ENCODE data around the gene SMIM27.

SMIM27 gene

GRCh38 chr9:32533336-32533735 is 18.8 kb upstream of the SMIM27 start:
- Histone ChIP-seq H2AK5ac (ENCODE audit: low read length, severe bottlenecking) (no peak overlapping the region), H3K9me3 (ENCODE audit: control insufficient read depth, low read length) (no peaks in the 10 kb centered on the region), H2BK5ac (ENCODE audit: low read depth, low read length, poor library complexity, severe bottlenecking) (no peak overlapping the region), H3K27ac (ENCODE audit: low read length, poor library complexity, severe bottlenecking) (no peak overlapping the region), H3K23ac (ENCODE audit: low read length in 2 of 2) (no peak overlapping the region), H3K4ac (ENCODE audit: low read depth in 1 of 2, low read length in 2 of 2) (no peak overlapping the region), H2AFZ (ENCODE audit: low read depth, low read length) (no peak overlapping the region), H4K91ac (ENCODE audit: low read length) (no peak overlapping the region), H2BK12ac (ENCODE audit: low read length in 2 of 2) (no peak overlapping the region), H3K4me1 (ENCODE audit: control insufficient read depth, insufficient read depth, low read depth, low read length) (no peaks in the 10 kb centered on the region), H4K8ac (ENCODE audit: low read length) (no peak overlapping the region), H3K4me2 (ENCODE audit: low read length, poor library complexity, severe bottlenecking) (no peak overlapping the region), H3K14ac (ENCODE audit: low read length in 2 of 2) (no peak overlapping the region), H3K18ac (ENCODE audit: low read depth in 1 of 2, low read length in 2 of 2) (no peak overlapping the region), H3K27me3 (ENCODE audit: control insufficient read depth in 1 of 2, insufficient read depth in 1 of 2, low read length in 2 of 2) (no peaks in the 10 kb centered on the region), H2BK15ac (ENCODE audit: low read depth, poor library complexity, severe bottlenecking) (no peak overlapping the region), H3K36me3 (ENCODE audit: control insufficient read depth in 1 of 2, insufficient read depth in 2 of 2, low read depth in 1 of 2, low read length in 2 of 2) (peaks cover 0 to 20% of the 10 kb centered on the region in 2 experiments), H3K9ac (ENCODE audit: low read length) (no peak overlapping the region), H2BK120ac (ENCODE audit: low read depth, low read length) (no peak overlapping the region), H3K4me3 (ENCODE audit: insufficient read depth in 1 of 2, low read depth in 1 of 2, low read length in 2 of 2) (no peak overlapping the region), H3K79me1 (replicated peaks; ENCODE audit: low read length, poor library complexity, severe bottlenecking) (peaks cover 13% of the 10 kb centered on the region)
- no peak for DNase-seq
- WGBS, result 93% methylated on average over 6 of the region's 6 CpGs

DNA sequence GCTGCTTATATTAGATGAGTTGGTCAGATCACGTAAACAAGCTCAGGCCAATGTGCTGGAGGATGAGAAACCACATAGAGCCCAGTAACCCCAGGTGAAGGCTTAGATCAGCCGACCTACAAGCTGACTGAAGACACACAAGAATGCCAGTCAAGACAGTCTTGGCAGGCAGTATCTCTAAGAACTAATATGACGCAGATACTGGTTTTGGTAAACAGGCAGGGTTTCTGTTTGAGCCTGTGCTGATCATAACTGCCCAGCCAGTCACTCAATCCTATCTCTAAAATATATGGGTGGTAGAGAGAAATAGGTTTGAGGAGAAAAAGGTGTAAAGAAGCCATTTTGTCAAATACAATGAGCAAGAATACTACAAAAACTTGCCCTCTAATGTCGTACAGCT is 18.3 kb upstream of the SMIM27 start:
- Histone ChIP-seq H3K4me3 (ENCODE audit: insufficient read depth in 1 of 2, low read depth in 1 of 2, low read length in 2 of 2) (no peak overlapping the region), H3K4me1 (ENCODE audit: control insufficient read depth, insufficient read depth, low read depth, low read length) (no peaks in the 10 kb centered on the region), H3K36me3 (ENCODE audit: control insufficient read depth in 1 of 2, insufficient read depth in 2 of 2, low read depth in 1 of 2, low read length in 2 of 2) (peaks cover under 1 to 21% of the 10 kb centered on the region in 2 experiments), H3K79me1 (replicated peaks; ENCODE audit: low read length, poor library complexity, severe bottlenecking) (peaks cover 11% of the 10 kb centered on the region), H3K9ac (ENCODE audit: low read length) (no peak overlapping the region), H4K8ac (ENCODE audit: low read length) (no peak overlapping the region), H3K18ac (ENCODE audit: low read depth in 1 of 2, low read length in 2 of 2) (no peak overlapping the region), H4K91ac (ENCODE audit: low read length) (no peak overlapping the region), H3K4ac (ENCODE audit: low read depth in 1 of 2, low read length in 2 of 2) (no peak overlapping the region), H3K4me2 (ENCODE audit: low read length, poor library complexity, severe bottlenecking) (no peak overlapping the region), H3K9me3 (ENCODE audit: control insufficient read depth, low read length) (no peaks in the 10 kb centered on the region), H2BK5ac (ENCODE audit: low read depth, low read length, poor library complexity, severe bottlenecking) (no peak overlapping the region), H3K27ac (ENCODE audit: low read length, poor library complexity, severe bottlenecking) (no peak overlapping the region), H2BK120ac (ENCODE audit: low read depth, low read length) (no peak overlapping the region), H2AK5ac (ENCODE audit: low read length, severe bottlenecking) (no peak overlapping the region), H3K27me3 (ENCODE audit: control insufficient read depth in 1 of 2, insufficient read depth in 1 of 2, low read length in 2 of 2) (no peaks in the 10 kb centered on the region), H2BK12ac (ENCODE audit: low read length in 2 of 2) (no peak overlapping the region), H2AFZ (ENCODE audit: low read depth, low read length) (no peak overlapping the region), H3K23ac (ENCODE audit: low read length in 2 of 2) (no peak overlapping the region), H3K14ac (ENCODE audit: low read length in 2 of 2) (no peak overlapping the region), H2BK15ac (ENCODE audit: low read depth, poor library complexity, severe bottlenecking) (no peak overlapping the region)
- 100% methylated on average over 3 of the region's 4 CpGs for WGBS
- no peak for DNase-seq

GRCh38 chr9:32543047-32543446 is 9.1 kb upstream of the SMIM27 start:
- Histone ChIP-seq H3K23ac (ENCODE audit: low read length in 2 of 2) (no peak overlapping the region), H3K36me3 (ENCODE audit: control insufficient read depth in 1 of 2, insufficient read depth in 2 of 2, low read depth in 1 of 2, low read length in 2 of 2) (peaks cover 6 to 44% of the 10 kb centered on the region in 2 experiments), H3K9ac (ENCODE audit: low read length) (no peak overlapping the region), H3K4me1 (ENCODE audit: control insufficient read depth, insufficient read depth, low read depth, low read length) (no peaks in the 10 kb centered on the region), H3K27me3 (ENCODE audit: control insufficient read depth in 1 of 2, insufficient read depth in 1 of 2, low read length in 2 of 2) (no peaks in the 10 kb centered on the region), H2AFZ (ENCODE audit: low read depth, low read length) (no peak overlapping the region), H3K79me1 (replicated peaks; ENCODE audit: low read length, poor library complexity, severe bottlenecking) (peaks cover 13% of the 10 kb centered on the region), H2AK5ac (ENCODE audit: low read length, severe bottlenecking) (no peak overlapping the region), H3K9me3 (ENCODE audit: control insufficient read depth, low read length) (no peaks in the 10 kb centered on the region), H4K91ac (ENCODE audit: low read length) (no peak overlapping the region), H3K4me2 (ENCODE audit: low read length, poor library complexity, severe bottlenecking) (no peak overlapping the region), H2BK5ac (ENCODE audit: low read depth, low read length, poor library complexity, severe bottlenecking) (no peak overlapping the region), H2BK15ac (ENCODE audit: low read depth, poor library complexity, severe bottlenecking) (no peak overlapping the region), H3K18ac (ENCODE audit: low read depth in 1 of 2, low read length in 2 of 2) (no peak overlapping the region), H3K4me3 (ENCODE audit: insufficient read depth in 1 of 2, low read depth in 1 of 2, low read length in 2 of 2) (no peak overlapping the region), H3K27ac (ENCODE audit: low read length, poor library complexity, severe bottlenecking) (no peak overlapping the region), H3K4ac (ENCODE audit: low read depth in 1 of 2, low read length in 2 of 2) (no peak overlapping the region), H4K8ac (ENCODE audit: low read length) (no peak overlapping the region), H2BK12ac (ENCODE audit: low read length in 2 of 2) (no peak overlapping the region), H2BK120ac (ENCODE audit: low read depth, low read length) (no peak overlapping the region), H3K14ac (ENCODE audit: low read length in 2 of 2) (no peak overlapping the region)
- WGBS, result 98% methylated on average over 4 of the region's 4 CpGs
- DNase-seq, result no peak

GRCh38 chr9:32545884-32546283 is 6.2 kb upstream of the SMIM27 start:
- Histone ChIP-seq H2BK12ac (ENCODE audit: low read length in 2 of 2) (no peak overlapping the region), H3K18ac (ENCODE audit: low read depth in 1 of 2, low read length in 2 of 2) (no peak overlapping the region), H3K23ac (ENCODE audit: low read length in 2 of 2) (no peak overlapping the region), H3K4me1 (ENCODE audit: control insufficient read depth, insufficient read depth, low read depth, low read length) (no peaks in the 10 kb centered on the region), H3K36me3 (ENCODE audit: control insufficient read depth in 1 of 2, insufficient read depth in 2 of 2, low read depth in 1 of 2, low read length in 2 of 2) (peaks cover 0 to 37% of the 10 kb centered on the region in 2 experiments), H3K27ac (ENCODE audit: low read length, poor library complexity, severe bottlenecking) (no peak overlapping the region), H3K4ac (ENCODE audit: low read depth in 1 of 2, low read length in 2 of 2) (no peak overlapping the region), H4K91ac (ENCODE audit: low read length) (no peak overlapping the region), H3K79me1 (replicated peaks; ENCODE audit: low read length, poor library complexity, severe bottlenecking) (peaks cover 8% of the 10 kb centered on the region), H2AK5ac (ENCODE audit: low read length, severe bottlenecking) (no peak overlapping the region), H2BK5ac (ENCODE audit: low read depth, low read length, poor library complexity, severe bottlenecking) (no peak overlapping the region), H3K14ac (ENCODE audit: low read length in 2 of 2) (no peak overlapping the region), H4K8ac (ENCODE audit: low read length) (no peak overlapping the region), H3K27me3 (ENCODE audit: control insufficient read depth in 1 of 2, insufficient read depth in 1 of 2, low read length in 2 of 2) (no peaks in the 10 kb centered on the region), H3K9me3 (ENCODE audit: control insufficient read depth, low read length) (no peaks in the 10 kb centered on the region), H3K4me2 (ENCODE audit: low read length, poor library complexity, severe bottlenecking) (no peak overlapping the region), H2BK120ac (ENCODE audit: low read depth, low read length) (no peak overlapping the region), H2AFZ (ENCODE audit: low read depth, low read length) (no peak overlapping the region), H3K4me3 (ENCODE audit: insufficient read depth in 1 of 2, low read depth in 1 of 2, low read length in 2 of 2) (no peak overlapping the region), H3K9ac (ENCODE audit: low read length) (no peak overlapping the region), H2BK15ac (ENCODE audit: low read depth, poor library complexity, severe bottlenecking) (no peak overlapping the region)
- no peak for DNase-seq
- no CpG with 5 or more reads among the region's 1 CpG for WGBS
